Activated CD8-positive, alpha-beta T cell treated with anti-CD3 and anti-CD28 coated beads, Interleukin-2, amount 10 ng/mL, durations not matched to agents 7 days and 5 days (primary cell): Measurements from ENCODE around the gene USP24. TPM values are rescaled to one million over a fixed set of nuclear protein-coding genes. Genes with fewer than 3 reads are reported as not detected.

Experiments
- ATAC-seq: fragments of 150-1000 bp; cut with Tn5 transposase; one replicate; pipeline ENCODE4 v1.10.0; 2021; ENCODE audit warnings: moderate library complexity
- CTCF ChIA-PET: fragments of 350-600 bp; sonication (Branson Sonifier 250); formaldehyde crosslinking; loops from one replicate; lab custom pipeline; 2021; ENCODE audit warnings: antibody characterized with exemption; lab: Charles Lee
- POLR2A ChIA-PET: fragments of 350-600 bp; sonication (Branson Sonifier 250); formaldehyde crosslinking; loops from one replicate; lab custom pipeline; 2021; ENCODE audit warnings: antibody characterized with exemption; lab: Charles Lee
- DNase-seq: peaks from one replicate; pipeline ENCODE4 v3.0.0-alpha.2; 2020
- H3K27ac Mint-ChIP-seq: one replicate; pipeline ENCODE4 v1.8.0; 2021; ENCODE audit warnings: mild to moderate bottlenecking, mixed read lengths
- H3K27me3 Mint-ChIP-seq: one replicate; pipeline ENCODE4 v1.8.0; 2021; ENCODE audit warnings: low read depth, mixed read lengths
- H3K36me3 Mint-ChIP-seq: one replicate; pipeline ENCODE4 v1.8.0; 2021; ENCODE audit warnings: low read depth, mixed read lengths
- H3K4me1 Mint-ChIP-seq: one replicate; pipeline ENCODE4 v1.8.0; 2021; ENCODE audit warnings: low read depth, mixed read lengths
- H3K4me3 Mint-ChIP-seq: one replicate; pipeline ENCODE4 v1.8.0; 2021; ENCODE audit warnings: mild to moderate bottlenecking, mixed read lengths
- H3K9me3 Mint-ChIP-seq: one replicate; pipeline ENCODE4 v1.8.0; 2022; ENCODE audit warnings: mixed read lengths; ENCODE audit not compliant: insufficient read depth
- total RNA-seq, 2 experiments: library from RNA; stranded (reverse); gene quantifications; one replicate each; pipeline ENCODE4 v1.2.3, GENCODE V29; 2021

Gene USP24
- total RNA-seq, 2 experiments from 2014 or later, result 36.7 to 44.1 TPM

GRCh38 chr1:55076356-55076755 is 138.8 kb downstream of the USP24 start:
- Mint-ChIP-seq H3K27me3 (no peaks in the 10 kb centered on the region), H3K4me1 (peaks cover 5% of the 10 kb centered on the region), H3K36me3 (peaks cover 58% of the 10 kb centered on the region), H3K4me3 (no peak overlapping the region), H3K9me3 (no peaks in the 10 kb centered on the region), H3K27ac (no peak overlapping the region)
- CTCF ChIA-PET, result no interaction called here
- no peak for ATAC-seq
- POLR2A ChIA-PET, result no interaction called here
- DNase-seq, result no peak

- ATAC-seq, result no peak
- Mint-ChIP-seq H3K27ac (no peak overlapping the region), H3K9me3 (no peaks in the 10 kb centered on the region), H3K4me1 (peaks cover 5% of the 10 kb centered on the region), H3K27me3 (no peaks in the 10 kb centered on the region), H3K4me3 (no peak overlapping the region), H3K36me3 (peaks cover 63% of the 10 kb centered on the region)
- DNase-seq, result no peak
- POLR2A ChIA-PET, result no interaction called here
- CTCF ChIA-PET, result interaction anchor here (0.7 to 2.3 kb wide), 4 partner anchors 11 to 204 kb away, joined by 3 to 8 read pairs (median 4); no protein-coding TSS in a partner anchor
Measured at GRCh38 chr1:55074455-55074854, 140.7 kb downstream of the USP24 start.

- H3K4me1 Mint-ChIP-seq, result peaks cover 5% of the 10 kb centered on the region
- CTCF ChIA-PET, result interaction anchor here (1.2 to 2.3 kb wide), 3 partner anchors 10 to 273 kb away, joined by 3 to 5 read pairs (median 3); no protein-coding TSS in a partner anchor
- POLR2A ChIA-PET, result no interaction called here
- ATAC-seq, result peak; percentile 37
- peak overlapping the region; percentile 29 for H3K27ac Mint-ChIP-seq
- no peaks in the 10 kb centered on the region for H3K9me3 Mint-ChIP-seq
- no peak for DNase-seq
- no peak overlapping the region for H3K4me3 Mint-ChIP-seq
- peaks cover 69% of the 10 kb centered on the region for H3K36me3 Mint-ChIP-seq
- H3K27me3 Mint-ChIP-seq, result no peaks in the 10 kb centered on the region
Measured at GRCh38 chr1:55073187-55073916, 141.8 kb downstream of the USP24 start.

DNA sequence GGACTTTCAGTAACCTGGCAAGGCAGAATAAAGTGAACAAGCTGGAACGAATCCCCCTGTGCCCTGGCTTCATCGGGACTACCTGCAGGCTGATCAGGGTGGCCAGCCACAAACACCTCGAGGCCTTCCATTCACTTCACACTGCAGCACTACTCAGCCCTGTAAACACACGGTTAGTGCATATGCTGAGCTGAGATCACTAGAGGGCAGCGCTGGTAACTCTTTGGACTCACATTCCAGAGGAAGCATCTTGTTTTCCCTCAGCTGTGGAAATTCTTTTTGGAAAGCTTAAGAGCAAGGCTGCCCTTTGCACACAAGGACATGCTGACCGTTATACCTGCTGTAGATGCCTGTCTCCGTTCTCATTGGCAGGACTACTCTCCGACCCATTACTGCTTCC is 143.7 kb downstream of the USP24 start:
- POLR2A ChIA-PET, result no interaction called here
- Mint-ChIP-seq H3K27me3 (no peaks in the 10 kb centered on the region), H3K4me3 (no peak overlapping the region), H3K9me3 (no peaks in the 10 kb centered on the region), H3K27ac (peak overlapping the region; percentile 19), H3K36me3 (peaks cover 67% of the 10 kb centered on the region), H3K4me1 (peaks cover 8% of the 10 kb centered on the region)
- peak; percentile 29 for DNase-seq
- CTCF ChIA-PET, result interaction anchor here (0.8 to 1.7 kb wide), 3 partner anchors 14 to 266 kb away, joined by 3 to 6 read pairs (median 5); no protein-coding TSS in a partner anchor
- ATAC-seq, result peak; percentile 32

DNA sequence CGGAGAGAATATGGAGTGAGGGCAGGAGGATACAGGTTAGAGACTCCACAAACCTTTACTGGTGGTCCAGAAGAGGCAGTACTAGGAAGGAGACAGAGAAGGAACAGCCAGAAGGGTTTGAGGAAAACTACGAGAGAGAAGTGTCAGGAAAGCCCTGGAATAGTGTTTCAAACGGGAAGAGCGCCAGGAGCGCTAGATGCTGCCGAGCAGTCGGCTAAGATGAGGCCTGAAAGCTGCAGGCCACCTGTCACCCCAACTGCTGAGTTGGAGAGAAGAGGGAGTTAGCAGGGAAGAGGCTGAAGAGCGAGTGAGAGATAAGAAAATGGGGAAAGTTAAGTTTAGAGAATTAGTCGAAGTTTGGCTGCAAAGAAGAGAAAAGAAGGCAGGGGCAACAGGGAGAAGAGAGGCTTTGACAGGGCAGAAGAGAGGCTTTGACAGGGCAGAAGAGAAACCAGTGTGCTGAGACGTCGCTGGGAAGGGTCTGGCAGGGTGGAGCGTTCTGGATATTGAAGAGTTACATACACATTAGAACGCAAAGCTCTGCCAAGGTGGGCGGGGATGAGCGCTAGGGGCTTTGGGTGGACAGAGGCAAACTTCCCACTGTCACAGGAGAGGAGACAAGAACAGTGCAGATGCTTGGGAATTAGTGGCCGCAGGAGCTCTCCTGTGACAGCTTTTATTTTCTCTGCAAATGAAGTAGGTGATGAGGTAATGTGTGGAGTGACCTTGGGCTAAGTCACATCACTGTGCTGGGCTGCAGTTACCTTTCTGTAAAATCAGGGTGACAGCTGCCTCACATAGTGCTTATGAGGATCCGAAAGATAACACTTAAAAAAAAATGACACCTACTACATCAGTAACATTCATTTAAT is 144.6 kb downstream of the USP24 start:
- Mint-ChIP-seq H3K4me3 (no peak overlapping the region), H3K36me3 (peaks cover 64% of the 10 kb centered on the region), H3K4me1 (peaks cover 8% of the 10 kb centered on the region), H3K9me3 (no peaks in the 10 kb centered on the region), H3K27me3 (no peaks in the 10 kb centered on the region), H3K27ac (no peak overlapping the region)
- CTCF ChIA-PET, result interaction anchor here (0.8 to 1.7 kb wide), 4 partner anchors 15 to 267 kb away, joined by 3 to 6 read pairs (median 4); no protein-coding TSS in a partner anchor
- POLR2A ChIA-PET, result no interaction called here
- DNase-seq (no peak), ATAC-seq (no peak)

DNA sequence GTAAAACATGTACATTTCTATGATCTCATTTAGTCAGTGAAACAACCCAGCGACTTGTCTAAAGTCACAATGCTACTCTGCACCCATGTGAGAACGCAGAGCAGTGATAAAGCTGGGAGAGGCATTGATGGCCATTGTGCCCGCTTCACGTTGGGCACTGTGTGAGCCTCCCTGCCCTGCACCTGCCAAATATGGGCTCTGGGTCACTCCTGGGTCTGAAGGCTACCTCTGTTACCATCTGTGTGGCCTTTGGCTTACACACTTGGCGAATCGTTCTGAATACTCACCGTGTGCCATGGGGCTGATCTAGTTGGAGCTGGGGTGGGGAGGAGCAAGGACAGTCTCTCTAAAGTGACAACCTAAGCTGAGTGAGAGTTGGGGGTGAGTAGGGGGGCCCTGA is 145.9 kb downstream of the USP24 start:
- Mint-ChIP-seq H3K36me3 (peaks cover 55% of the 10 kb centered on the region), H3K9me3 (no peaks in the 10 kb centered on the region), H3K27ac (peak overlapping the region; percentile 39), H3K4me3 (no peak overlapping the region), H3K4me1 (peaks cover 8% of the 10 kb centered on the region), H3K27me3 (no peaks in the 10 kb centered on the region)
- DNase-seq (no peak), ATAC-seq (no peak)
- CTCF ChIA-PET, result no interaction called here
- POLR2A ChIA-PET, result no interaction called here

DNA sequence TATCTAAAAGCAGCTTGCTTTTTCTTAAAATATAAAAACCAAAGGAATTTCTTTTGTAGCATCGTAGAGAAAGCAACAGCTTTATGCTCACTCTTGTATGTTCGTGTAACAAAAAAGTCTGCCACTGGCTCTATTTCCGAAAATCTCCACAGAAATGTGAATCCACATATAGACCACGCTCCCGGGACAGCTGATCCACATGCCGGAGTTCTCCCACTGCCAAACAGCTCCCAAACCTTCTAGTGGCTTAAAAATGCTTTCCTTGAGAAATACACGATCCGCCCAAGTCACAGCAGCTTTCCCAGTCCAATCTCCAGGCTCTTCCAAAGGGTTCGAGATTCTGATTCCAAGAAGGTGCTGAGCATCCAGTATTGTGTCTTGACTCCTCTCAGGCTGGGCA is 146.5 kb downstream of the USP24 start:
- Mint-ChIP-seq H3K27ac (no peak overlapping the region), H3K36me3 (peaks cover 51% of the 10 kb centered on the region), H3K27me3 (no peaks in the 10 kb centered on the region), H3K4me3 (no peak overlapping the region), H3K9me3 (no peaks in the 10 kb centered on the region), H3K4me1 (peaks cover 6% of the 10 kb centered on the region)
- POLR2A ChIA-PET, result no interaction called here
- DNase-seq (no peak), ATAC-seq (no peak)
- CTCF ChIA-PET, result no interaction called here

- DNase-seq, result no peak
- H3K4me3 Mint-ChIP-seq, result no peak overlapping the region
- peaks cover 3% of the 10 kb centered on the region for H3K4me1 Mint-ChIP-seq
- ChIA-PET CTCF (no interaction called here), POLR2A (no interaction called here)
- H3K27me3 Mint-ChIP-seq, result no peaks in the 10 kb centered on the region
- no peak overlapping the region for H3K27ac Mint-ChIP-seq
- peaks cover 48% of the 10 kb centered on the region for H3K36me3 Mint-ChIP-seq
- H3K9me3 Mint-ChIP-seq, result no peaks in the 10 kb centered on the region
- no peak for ATAC-seq
Measured at GRCh38 chr1:55067914-55068313, 147.2 kb downstream of the USP24 start.

DNA sequence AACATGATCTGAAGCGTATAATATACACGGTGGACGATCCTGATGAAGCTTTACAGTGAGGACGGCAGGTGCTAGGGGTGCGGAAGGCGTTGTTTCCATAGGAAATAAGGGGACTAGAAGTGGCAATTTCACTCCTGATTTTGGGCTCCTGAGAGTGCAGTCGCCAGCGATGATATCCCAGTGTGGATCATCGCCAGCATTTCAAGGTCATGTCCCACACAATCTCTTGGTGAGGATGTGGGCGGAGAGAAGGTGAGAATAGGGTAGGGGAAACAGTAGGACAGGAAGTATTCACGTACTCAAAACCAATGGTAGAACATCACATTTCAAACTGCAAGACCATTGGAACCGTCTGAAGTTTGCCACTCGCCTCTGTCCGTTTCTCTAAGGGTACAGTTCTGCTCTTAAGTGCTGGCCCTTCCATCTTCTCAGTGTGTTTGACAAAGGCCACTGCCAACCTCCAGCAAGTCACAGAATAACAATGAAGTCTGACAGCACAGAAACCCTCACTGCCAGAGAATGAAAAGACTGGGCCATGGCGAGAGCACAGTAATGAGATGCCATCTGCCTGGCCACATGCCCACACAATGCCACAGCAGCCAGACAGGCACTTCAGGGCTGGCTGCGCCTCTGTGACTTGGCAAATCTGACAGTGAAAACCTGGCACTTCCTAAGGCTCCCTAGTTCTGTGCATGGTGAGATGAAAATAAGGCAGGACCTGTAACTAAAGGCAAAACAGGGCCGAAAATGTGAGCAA is 148.0 kb downstream of the USP24 start:
- ChIA-PET CTCF (interaction anchor here (1.3 kb wide), 1 partner anchor 13 kb away, joined by 3 read pairs; no protein-coding TSS in a partner anchor), POLR2A (no interaction called here)
- no peak overlapping the region for H3K27ac Mint-ChIP-seq
- H3K4me1 Mint-ChIP-seq, result peaks cover 3% of the 10 kb centered on the region
- H3K27me3 Mint-ChIP-seq, result no peaks in the 10 kb centered on the region
- DNase-seq (no peak), ATAC-seq (no peak)
- H3K4me3 Mint-ChIP-seq, result no peak overlapping the region
- peaks cover 42% of the 10 kb centered on the region for H3K36me3 Mint-ChIP-seq
- no peaks in the 10 kb centered on the region for H3K9me3 Mint-ChIP-seq

DNA sequence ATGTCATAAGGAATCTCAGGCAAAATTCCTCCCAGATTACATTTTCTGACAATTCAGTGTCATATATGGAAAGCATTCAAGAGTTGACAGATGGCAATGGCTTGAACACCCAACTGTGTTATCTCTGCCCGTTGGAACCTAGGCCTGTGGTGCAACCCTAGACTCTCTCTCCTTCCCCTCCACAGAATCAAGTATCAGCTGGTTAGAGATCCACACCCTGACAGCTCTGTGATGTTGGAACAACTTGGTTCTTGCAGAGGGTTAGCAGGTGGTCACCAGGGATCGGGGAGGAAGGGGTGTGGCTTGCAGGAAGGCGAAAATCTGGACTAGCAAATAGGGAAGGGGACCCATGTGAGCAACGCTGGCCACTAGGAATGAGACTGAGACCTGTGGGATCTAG is 149.5 kb downstream of the USP24 start:
- CTCF ChIA-PET, result interaction anchor here (1.3 kb wide), 1 partner anchor 15 kb away, joined by 3 read pairs; no protein-coding TSS in a partner anchor

DNA sequence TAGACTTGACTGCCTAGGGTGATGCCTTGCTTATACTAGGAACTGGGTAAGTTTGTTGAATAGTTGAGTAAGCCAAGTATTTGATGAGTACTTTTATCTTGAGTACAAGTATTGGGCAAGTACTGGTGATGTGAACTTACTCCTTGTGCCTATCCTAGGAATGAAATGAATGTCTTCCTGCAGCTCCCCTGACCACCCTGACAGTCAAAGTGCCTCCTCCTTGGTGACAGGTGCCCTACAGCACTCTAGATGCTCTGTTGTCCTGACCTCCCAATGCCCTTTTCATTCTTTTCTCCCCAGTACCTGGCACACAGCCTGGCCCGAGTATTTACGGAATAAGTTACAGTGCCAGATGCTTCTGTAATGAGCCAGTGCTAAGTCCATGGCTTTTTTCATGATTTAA is 150.3 kb downstream of the USP24 start:
- POLR2A ChIA-PET, result no interaction called here
- Mint-ChIP-seq H3K4me1 (peaks cover 10% of the 10 kb centered on the region), H3K27ac (no peak overlapping the region), H3K36me3 (peaks cover 20% of the 10 kb centered on the region), H3K27me3 (no peaks in the 10 kb centered on the region), H3K4me3 (no peak overlapping the region), H3K9me3 (no peaks in the 10 kb centered on the region)
- DNase-seq (no peak), ATAC-seq (no peak)
- CTCF ChIA-PET, result no interaction called here

More for the DNA sequence above, 149.5 kb downstream of the USP24 start:
- H3K27me3 Mint-ChIP-seq, result no peaks in the 10 kb centered on the region
- H3K27ac Mint-ChIP-seq, result no peak overlapping the region
- POLR2A ChIA-PET, result interaction anchor here (0.6 kb wide), 1 partner anchor 1217 kb away, joined by 3 read pairs; no protein-coding TSS in a partner anchor
- H3K9me3 Mint-ChIP-seq, result no peaks in the 10 kb centered on the region
- no peak overlapping the region for H3K4me3 Mint-ChIP-seq
- peaks cover 3% of the 10 kb centered on the region for H3K4me1 Mint-ChIP-seq
- H3K36me3 Mint-ChIP-seq, result peaks cover 27% of the 10 kb centered on the region
- DNase-seq (no peak), ATAC-seq (no peak)
